Activated CD8-positive, alpha-beta memory T cell treated with anti-CD3 and anti-CD28 coated beads, Interleukin-2, amount 50 U/mL, for 24 hours (primary cell): ENCODE data around the gene INTS14.

ENCODE experiments used
- DNase-seq: peaks from one replicate; pipeline ENCODE4 v3.0.0-alpha.2; 2020; ENCODE audit errors: extremely low read depth

The INTS14 gene

DNA sequence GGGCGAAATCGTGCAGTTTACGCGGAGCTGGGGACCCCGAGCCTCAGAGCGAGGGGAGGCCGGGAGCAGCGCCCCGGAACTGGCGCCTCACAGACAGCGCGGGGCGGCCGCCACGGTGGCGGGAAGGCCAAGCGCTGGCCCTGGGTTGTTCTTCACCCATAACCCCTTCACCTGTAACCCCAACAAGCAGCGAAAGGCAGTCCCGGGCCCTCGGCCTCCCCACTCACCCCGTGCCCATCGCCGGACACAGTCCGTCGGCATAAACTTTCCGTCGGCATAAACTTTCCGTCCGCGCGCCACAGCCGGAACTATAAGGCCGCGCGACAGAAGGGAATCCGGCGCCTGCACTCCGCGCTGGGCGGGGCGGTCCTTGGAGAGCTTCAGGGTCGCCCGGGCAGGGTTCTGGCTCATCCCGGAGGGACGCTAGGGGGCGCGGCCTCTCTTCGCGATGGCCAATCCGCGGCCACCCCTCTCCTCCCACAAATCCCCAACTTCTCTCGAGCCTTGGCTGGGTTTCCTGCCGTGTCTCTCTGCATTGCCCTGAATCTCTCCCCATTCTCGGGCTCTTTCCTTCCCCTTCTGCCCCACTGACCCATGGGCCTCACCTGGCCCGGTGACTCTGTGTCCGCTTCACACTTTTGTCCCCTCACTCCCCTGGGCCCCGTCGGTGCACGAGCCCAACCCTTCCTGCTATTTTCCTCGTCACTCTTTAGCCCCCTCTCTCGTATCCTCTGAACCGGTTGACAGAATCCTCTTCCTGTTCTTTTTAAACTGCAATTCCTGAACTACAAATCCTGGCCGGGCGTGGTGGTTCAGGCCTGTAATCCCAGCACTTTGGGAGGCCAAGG lies at the start of gene INTS14:
Gene INTS14, minus strand, starts transcription at position 261 of the 848 bp plus-strand sequence. CDS start 3,751 bp downstream, outside the sequence.
- peak; percentile 88 for DNase-seq

DNA sequence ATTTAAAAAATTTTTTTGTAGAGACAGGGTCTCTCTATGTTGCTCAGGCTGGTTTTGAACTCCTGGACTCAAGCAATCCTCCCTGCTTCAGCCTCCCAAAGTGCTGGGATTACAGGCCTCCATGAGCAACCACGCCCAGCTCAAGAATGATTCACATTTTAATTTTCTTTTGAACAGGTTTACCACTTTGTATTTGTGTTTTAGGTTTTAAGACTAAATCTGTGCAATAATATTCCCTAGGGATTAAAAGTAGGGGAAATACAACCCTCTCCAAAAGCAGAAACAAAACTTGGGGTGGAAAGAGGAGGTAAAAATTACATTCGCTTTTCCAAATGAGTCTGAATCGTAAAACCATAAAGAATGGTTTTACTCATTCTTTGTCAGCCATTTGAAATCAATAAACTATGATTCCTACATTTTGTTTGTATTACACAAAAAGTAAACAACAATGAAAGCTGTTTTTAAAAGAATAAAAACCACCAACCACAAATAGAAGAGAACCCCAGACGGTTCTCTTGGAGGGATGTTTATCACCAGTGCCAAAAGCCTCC lies 48.6 kb upstream of the INTS14 start:
- DNase-seq, result no peak

DNA sequence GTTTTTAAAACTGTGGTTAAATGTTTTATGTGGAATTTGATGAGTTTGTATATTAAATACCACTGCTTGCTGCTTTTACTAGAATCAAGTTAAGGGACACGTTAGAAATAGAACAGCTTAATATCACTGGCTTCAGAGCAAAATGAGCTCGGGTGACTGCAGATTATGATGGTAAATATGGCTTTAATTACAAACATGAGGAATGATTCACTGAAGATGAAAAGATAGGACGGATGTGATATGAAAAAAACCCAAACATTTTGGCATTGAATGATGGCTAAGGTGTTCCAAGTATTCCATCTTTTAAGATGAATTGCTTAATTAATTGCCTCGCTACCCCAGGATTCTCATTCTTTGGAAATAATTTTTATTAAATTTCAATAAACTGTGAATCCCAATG lies 44.5 kb upstream of the INTS14 start:
- DNase-seq, result no peak

DNA sequence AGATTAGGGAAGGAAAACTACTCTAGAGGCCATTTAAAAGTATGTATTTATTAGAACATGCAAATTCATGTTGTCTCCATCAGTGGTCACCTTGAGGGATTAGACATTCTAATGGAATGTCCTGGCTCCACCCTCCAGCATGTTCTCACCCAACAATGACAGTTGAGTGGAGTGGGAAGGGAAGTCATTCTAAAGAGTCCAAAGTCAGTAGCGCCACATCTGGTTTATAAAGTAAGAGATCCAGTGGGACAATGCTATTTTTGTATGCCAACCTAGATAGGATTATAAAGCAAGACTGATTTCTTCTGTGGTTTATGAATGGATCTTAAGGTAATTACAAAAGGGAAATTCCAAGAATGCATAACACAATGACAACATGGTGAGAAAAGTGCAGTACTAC lies 44.1 kb upstream of the INTS14 start:
- DNase-seq, result no peak

DNA sequence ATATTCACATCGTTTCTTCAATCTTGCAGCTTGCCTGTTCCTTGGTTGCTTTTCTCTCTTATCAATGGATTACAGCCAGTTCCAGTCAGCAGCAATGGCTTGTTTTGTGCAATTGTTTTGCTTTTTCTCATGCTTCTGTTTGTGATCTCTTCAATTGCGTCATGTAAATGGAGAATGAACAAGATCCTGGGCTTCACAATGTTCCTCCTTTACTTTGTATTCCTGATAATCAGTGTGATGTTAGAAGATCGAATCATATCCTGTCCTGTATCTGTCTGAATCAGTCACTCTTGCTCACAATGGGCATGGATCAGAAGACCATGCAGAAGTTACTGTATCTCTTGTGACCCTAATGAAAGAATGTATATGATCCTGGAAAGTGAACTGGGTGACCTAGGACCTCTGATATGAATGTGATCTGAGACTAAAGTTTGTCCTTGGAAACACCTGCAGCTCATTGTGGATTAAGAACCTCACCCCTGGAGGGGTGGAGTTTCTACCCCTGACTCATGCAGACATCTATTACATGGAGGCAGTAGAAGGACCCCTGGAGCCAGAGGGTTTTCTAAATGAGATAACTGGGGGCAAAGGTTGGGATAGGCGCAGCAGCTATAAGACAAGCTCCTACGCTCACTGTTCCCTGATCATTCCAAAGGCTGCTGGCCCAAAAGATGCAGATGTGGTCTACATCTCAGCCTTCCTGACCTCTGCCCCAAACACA lies 43.0 kb upstream of the INTS14 start:
- DNase-seq, result no peak

DNA sequence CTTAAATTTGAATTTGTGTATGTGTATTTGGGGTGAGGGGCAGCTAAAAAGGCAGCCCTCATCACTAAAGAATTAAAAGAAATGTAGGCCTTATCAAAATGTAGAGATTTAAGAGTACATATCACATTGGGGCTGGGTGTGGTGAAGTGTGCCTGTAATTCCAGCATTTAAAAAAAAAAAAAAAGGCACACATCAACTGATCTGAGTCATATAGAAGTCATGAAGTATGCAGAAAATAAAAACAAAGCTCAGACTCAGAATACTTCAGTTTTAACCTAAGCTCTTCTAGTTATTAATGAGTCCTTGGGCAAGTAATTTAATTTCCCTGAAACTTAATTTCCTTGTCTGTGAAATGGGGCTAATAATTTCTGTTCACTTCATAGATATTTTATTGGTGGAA lies 42.4 kb upstream of the INTS14 start:
- DNase-seq, result no peak

DNA sequence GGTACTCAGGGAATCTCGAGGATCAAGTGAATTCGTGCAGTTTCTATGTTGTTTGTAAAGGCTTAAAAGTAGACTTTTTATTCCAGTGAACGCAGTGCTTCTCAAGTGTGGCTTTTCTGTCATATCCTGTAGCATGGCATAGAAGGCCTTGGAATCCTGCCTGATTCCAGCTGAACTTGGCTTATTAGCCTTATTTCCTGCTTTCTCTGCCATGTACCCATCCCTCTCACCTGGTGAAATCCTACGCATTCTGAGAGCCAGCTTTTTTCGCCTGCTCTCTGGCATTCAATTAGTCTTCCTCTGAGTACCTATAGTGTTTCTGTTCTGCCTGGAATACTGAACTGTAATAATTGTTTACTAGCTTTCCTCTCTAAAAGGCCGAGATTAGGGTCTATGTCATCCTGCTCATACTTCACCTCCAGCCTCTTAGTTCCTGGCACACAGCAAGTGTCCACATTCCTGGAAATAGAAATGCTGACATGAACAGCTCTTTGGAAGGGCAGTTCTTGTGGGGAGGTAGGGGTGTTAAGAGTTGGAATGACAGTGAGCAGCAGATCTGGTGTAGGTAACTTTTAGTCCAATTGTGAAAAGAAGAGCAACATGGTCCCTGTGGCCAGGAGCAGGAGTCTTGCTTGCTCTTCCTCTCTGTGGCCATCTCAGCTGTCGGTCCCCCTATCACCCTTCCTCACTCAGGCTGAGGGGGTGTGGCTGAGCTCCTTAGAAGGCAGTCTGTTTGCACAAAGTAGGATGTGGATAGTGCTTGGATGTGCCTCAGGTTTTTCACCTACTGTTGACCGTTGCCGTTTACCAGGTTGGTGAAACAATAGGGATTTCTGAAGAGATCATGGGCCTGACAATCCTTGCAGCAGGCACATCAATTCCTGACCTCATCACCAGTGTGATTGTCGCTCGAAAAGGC lies 41.2 kb upstream of the INTS14 start:
- no peak for DNase-seq

DNA sequence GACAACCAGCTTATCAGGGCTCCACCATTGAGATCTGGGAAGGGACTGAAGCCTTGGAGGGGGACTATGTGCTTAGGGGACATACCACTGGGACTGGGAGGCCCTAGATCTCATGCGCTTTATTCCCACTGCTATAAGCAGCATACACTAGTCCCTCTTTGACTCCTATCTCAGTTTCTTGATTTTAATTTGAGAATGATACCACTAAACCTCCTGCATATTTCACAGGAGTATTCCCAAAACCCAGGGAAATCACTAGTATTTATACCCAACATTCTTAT lies 40.1 kb upstream of the INTS14 start:
- no peak for DNase-seq

DNA sequence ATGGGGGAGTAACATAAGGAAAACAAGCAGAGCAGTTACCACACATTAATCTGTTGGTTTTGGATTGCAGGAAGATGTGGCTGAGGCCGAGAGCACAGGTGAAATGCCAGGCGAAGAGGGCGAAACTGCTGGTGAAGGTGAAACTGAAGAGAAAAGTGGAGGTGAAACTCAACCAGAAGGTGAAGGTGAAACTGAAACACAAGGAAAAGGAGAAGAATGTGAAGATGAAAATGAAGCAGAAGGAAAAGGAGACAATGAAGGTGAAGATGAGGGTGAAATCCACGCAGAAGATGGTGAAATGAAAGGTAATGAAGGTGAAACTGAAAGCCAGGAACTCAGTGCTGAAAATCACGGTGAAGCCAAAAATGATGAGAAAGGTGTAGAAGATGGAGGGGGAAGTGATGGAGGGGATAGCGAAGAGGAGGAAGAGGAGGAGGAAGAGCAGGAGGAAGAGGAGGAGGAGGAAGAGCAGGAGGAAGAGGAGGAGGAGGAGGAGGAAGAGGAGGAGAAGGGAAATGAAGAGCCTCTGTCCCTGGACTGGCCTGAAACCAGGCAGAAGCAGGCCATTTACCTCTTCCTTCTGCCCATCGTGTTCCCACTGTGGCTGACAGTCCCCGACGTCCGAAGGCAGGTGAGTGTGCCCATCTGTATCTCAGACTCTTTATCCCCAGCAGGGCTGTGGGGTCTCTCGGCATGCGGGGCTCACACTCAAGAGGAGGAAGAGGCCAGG lies 39.5 kb upstream of the INTS14 start:
- no peak for DNase-seq

DNA sequence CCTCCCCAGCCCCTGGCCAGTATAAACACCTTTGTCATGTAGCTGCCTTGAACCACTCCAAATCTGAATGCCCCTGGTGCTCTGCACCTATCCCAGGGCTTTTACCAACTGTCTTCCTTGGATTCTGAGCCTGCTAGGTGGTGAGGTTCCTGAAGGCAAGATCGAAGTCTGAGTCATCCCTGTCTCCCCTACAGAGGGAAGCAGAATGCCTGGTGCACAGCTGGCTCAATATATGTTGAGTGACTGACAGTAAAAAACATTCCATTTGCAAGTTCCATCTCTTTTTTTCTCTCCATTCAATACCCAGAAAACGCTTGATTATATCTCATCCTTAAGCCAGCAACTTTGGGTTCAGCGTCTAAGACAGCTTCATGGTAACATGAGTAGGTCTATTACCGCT lies 35.6 kb upstream of the INTS14 start:
- DNase-seq, result no peak

DNA sequence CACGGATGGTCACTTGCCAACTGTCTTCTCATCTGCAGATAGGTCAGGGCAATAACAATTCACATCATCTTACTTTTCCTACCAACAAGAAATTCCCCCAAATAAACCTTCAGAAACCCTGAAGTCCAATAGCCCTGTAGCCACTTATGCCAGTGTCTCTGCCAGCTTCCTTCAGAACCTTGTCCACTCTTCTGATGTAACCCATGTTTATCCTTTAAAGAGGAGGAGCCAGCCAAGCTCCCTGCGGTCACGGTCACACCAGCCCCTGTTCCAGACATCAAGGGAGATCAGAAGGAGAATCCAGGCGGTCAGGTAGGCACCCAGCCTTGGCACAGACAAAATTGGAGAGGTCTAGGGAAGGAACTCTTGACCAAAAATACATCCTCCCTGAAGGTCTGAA lies 34.5 kb upstream of the INTS14 start:
- no peak for DNase-seq

DNA sequence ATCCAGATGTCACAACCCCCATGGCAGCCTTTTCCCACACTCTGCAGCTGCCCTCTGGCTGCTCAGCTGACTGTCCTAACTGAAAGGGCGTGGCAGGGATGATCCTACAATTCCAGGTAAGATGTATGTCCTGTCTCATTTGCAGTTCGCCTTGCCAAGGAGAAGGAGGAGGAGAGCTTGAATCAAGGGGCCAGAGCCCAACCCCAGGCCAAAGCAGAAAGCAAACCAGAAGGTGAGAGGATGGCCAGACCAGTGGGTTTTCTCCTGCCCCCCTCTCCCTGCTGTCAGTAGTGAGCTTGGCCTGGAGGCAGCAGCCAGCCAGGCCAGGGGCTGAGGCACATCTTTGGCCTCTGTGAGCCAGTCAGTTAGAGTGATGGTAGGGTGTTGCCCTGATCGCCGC lies 33.4 kb upstream of the INTS14 start:
- DNase-seq, result no peak

DNA sequence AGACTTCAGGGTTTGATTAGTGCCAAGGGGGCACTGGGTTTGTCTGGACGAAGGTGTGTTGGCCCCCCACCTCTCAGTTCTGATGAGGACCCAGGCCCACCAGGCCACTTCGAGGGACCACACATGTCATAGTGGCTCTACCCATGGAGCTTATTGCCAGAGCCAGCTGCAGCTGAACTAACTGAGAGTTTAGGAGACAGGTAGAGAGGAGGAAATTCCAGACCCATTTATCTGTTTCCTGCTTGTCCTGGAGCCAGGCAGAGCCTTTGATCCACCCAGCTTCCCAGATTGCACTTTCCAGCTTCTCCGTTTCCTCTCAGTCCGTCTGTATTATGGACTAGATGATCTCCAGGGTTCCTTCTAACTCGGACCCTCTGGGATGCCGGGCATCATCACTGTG lies 31.7 kb upstream of the INTS14 start:
- no peak for DNase-seq

DNA sequence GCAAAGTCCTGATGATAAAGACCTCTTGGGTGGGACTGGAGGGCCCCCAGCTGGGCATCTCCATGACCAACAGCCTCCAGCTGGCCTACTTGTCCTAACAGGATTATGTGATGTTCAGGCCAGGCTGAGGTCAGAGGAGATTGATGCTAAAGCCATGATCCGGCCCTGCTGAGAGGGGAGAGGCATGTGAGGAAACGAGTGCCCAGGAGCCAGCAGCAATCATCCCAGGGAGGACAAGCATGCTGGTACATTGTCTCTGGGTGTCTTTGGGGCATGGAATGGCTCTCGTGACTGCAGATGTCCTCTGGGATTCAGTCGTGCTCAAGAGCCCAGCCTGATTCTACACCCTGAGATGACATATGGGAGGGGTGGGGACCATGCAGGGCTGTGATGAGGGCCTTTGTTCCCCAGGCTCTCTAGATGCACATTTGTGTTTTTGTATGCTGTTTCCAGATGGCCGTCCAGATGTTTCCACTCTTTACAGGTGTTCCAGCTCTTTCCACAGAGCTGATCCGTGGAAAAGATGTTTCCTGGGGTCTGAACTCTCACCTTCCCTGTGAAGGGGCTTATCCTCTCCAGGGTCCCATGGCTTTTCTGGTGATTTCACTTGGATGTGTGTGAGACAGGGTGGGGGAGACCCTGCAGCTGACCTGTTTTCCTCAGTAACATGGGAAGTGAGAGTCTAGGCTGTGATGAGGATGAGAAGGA lies 31.0 kb upstream of the INTS14 start:
- DNase-seq, result no peak

DNA sequence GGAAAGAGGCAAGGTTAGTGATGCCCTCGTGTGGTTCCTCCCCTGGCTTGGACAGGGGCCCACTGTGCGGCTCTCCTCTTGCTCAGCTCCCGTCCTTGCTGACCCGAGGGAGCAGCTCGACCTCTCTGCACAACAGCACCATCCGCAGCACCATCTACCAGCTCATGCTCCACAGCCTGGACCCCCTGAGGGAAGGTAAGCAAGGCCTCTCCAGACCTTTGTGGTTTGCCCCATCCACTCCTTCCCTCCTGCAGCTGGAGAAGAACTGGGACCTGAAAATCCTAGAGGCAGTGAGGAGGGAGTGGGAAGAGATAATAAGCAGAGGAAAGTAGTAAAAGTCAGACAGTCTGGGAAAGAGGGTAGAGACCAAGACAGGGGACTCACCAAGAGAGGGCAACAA lies 28.6 kb upstream of the INTS14 start:
- DNase-seq, result no peak

DNA sequence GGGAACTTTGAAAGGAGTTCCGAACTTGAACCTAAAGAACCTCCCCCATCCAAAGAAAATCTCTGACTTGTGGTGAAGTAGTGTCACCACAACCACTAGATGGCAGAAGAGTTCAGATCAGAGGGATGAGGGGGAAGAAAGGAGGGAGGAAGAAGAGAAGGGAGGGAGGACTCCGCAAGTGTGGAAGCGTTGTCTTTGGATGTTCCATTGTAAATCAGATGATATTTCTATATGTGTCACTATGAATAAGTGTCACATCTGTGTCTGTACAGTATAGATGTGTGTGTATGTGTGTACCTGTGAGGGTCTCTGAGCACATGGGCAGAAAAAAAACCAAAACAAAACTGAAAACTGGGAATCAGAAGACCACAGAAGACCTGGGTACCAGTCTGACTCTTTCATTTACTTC lies 27.8 kb upstream of the INTS14 start:
- no peak for DNase-seq

DNA sequence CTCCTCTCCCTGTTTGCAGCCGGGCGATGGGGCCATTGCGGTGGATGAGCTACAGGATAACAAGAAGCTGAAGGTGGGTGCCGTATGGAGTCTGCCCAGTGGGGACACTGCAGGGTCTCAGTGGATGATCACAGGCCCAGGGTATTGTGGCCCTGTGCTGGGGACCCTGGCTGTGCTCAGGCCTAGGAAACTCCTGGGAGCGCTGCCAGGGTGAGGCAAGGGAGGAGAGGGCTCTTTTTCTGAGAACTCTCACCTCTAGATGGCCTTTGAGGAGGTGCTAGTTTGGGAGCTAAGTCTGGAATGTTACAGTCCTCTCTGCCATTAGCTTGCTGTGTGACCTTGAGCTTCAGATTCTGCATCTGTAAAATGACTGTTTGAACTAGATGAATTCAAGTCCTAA lies 27.2 kb upstream of the INTS14 start:
- DNase-seq, result no peak

DNA sequence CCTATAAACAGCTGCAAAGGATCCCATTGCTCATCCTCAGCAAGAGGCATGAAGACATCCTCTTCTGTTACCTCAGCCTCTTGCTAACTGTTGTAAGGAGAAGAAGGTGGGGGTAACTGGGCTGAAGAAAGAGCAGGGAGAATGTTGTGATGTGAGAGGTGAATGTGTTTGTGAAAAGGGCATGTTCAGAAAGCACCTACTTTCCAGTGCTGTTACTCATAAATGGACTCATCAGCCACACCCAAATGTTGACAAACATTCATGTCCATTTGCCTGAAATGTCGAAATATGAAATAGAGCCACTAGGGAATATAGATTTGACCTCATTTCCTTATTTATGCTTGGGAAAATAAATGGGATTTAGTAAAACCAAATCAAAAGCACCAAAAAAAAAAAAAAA lies 23.4 kb upstream of the INTS14 start:
- no peak for DNase-seq

DNA sequence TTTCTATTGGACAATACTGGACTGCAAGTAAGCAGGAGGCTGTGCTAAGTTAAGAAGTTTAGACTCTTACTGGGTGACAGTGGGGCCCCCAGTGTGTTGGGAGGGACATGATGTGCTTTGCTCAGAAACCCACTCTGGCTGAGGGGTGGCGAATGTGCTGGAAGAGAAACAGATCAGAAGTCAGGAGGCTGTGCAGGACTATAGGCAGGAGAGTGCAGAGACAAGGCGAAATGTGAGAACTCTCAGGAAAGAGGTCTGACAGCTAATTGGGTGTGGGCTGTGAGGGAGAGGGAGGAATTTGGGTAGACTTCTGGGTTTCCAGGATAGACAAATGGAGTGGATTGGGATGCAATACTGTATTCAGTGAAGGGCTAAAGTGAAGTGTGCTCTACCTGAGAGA lies 22.8 kb upstream of the INTS14 start:
- no peak for DNase-seq

DNA sequence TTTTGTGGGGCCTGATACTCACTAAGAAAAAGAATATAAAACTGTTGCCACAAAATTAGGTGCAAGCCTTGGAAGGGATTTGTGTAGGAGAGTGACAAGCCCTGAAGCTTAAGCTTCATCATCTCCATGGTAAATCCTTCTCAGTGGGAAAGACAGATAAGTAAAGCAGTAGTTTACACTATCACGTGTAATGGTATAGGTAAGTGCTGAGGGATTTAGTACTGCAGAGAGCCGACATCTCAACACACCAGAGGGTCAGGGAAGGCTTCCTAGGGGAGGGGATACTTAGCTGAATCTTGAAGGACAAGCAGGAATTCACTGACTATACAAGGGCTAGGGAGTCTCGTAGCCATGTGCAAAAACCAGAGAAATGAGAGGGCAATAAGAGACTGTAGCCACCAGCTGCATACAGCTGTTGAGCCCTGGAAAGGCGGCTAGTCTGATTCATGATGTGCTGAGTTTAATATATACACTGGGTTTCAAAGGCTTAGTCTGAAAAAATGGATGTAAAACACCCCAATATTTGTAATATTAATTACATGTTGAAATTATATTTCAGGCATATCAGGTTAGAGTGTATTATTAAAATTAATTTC lies 21.9 kb upstream of the INTS14 start:
- no peak for DNase-seq
